H9 (cell line): ENCODE results near the gene FNDC1. TPM values are rescaled to one million over a fixed set of nuclear protein-coding genes. Genes with fewer than 3 reads are reported as not detected.

ENCODE experiments used
- DNase-seq: peaks from one replicate; pipeline ENCODE4 v3.0.0-alpha.2; 2017
- H2AFZ ChIP-seq: one replicate; pipeline ENCODE4 v1.6.1; 2013; ENCODE audit warnings: mild to moderate bottlenecking, low read length, control low read depth, moderate library complexity
- H2AK5ac ChIP-seq: 2 replicates; pipeline ENCODE4 v1.6.1; 2013; ENCODE audit warnings: low read length, control low read depth, mixed read lengths; ENCODE audit not compliant: insufficient read length
- H2BK120ac ChIP-seq: one replicate; pipeline ENCODE4 v1.6.1; 2013; ENCODE audit warnings: low read depth, mild to moderate bottlenecking, low read length, control low read depth, inconsistent platforms; ENCODE audit not compliant: poor library complexity, severe bottlenecking
- H2BK12ac ChIP-seq: 2 replicates; pipeline ENCODE4 v1.6.1; 2013; ENCODE audit warnings: low read length, control low read depth, mixed read lengths, low read depth; ENCODE audit not compliant: insufficient read length
- H2BK15ac ChIP-seq: 2 replicates; pipeline ENCODE4 v1.6.1; 2013; ENCODE audit warnings: low read depth, low read length, control low read depth
- H2BK20ac ChIP-seq: one replicate; pipeline ENCODE4 v1.6.1; 2013; ENCODE audit warnings: low read depth, mild to moderate bottlenecking, low read length, control low read depth, inconsistent platforms; ENCODE audit not compliant: poor library complexity, severe bottlenecking
- H2BK5ac ChIP-seq: 2 replicates; pipeline ENCODE4 v1.6.1; 2013; ENCODE audit warnings: low read length, control low read depth, mixed read lengths; ENCODE audit not compliant: insufficient read length
- H3K14ac ChIP-seq: 2 replicates; pipeline ENCODE4 v1.6.1; 2013; ENCODE audit warnings: low read length, control low read depth; ENCODE audit not compliant: insufficient read depth
- H3K18ac ChIP-seq: 2 replicates; pipeline ENCODE4 v1.6.1; 2013; ENCODE audit warnings: low read depth, mild to moderate bottlenecking, mixed read lengths, low read length, control low read depth; ENCODE audit not compliant: insufficient read length
- H3K23ac ChIP-seq: 2 replicates; pipeline ENCODE4 v1.6.1; 2013; ENCODE audit warnings: low read length, control low read depth, mixed read lengths, low read depth; ENCODE audit not compliant: insufficient read length
- H3K23me2 ChIP-seq: 2 replicates; pipeline ENCODE4 v1.6.1; 2013; ENCODE audit warnings: low read depth, mild to moderate bottlenecking, mixed read lengths, low read length, control low read depth; ENCODE audit not compliant: insufficient read length, poor library complexity, severe bottlenecking
- H3K27ac ChIP-seq: 2 replicates; pipeline ENCODE4 v1.5.1; 2013; ENCODE audit warnings: low read length, control low read depth, mixed read lengths, low read depth; ENCODE audit not compliant: insufficient read length
- H3K27me3 ChIP-seq: 2 replicates; pipeline ENCODE4 v1.6.1; 2013; ENCODE audit warnings: low read length, control low read depth, inconsistent platforms; ENCODE audit not compliant: insufficient read depth
- H3K4ac ChIP-seq: 2 replicates; pipeline ENCODE4 v1.6.1; 2013; ENCODE audit warnings: low read depth, mild to moderate bottlenecking, control low read depth, inconsistent platforms, low read length, moderate library complexity
- H3K4me1 ChIP-seq: 2 replicates; pipeline ENCODE4 v1.6.1; 2013; ENCODE audit warnings: low read length, control low read depth, inconsistent platforms; ENCODE audit not compliant: insufficient read depth
- H3K4me2 ChIP-seq: 2 replicates; pipeline ENCODE4 v1.6.1; 2013; ENCODE audit warnings: low read length, control low read depth, mixed read lengths; ENCODE audit not compliant: insufficient read length, insufficient read depth
- H3K56ac ChIP-seq: 2 replicates; pipeline ENCODE4 v1.6.1; 2013; ENCODE audit warnings: low read depth, mild to moderate bottlenecking, mixed read lengths, low read length, control low read depth; ENCODE audit not compliant: insufficient read length
- H3K79me1 ChIP-seq: 2 replicates; pipeline ENCODE4 v1.6.1; 2013; ENCODE audit warnings: low read depth, mild to moderate bottlenecking, moderate library complexity, low read length, control low read depth, inconsistent platforms; ENCODE audit not compliant: insufficient read depth, poor library complexity, severe bottlenecking
- H3K79me2 ChIP-seq: 2 replicates; pipeline ENCODE4 v1.6.1; 2013; ENCODE audit warnings: low read length, control low read depth, inconsistent platforms; ENCODE audit not compliant: insufficient read depth
- H3K9ac ChIP-seq: 2 replicates; pipeline ENCODE4 v1.6.1; 2013; ENCODE audit warnings: low read length, control low read depth, mixed read lengths; ENCODE audit not compliant: insufficient read length; ENCODE audit errors: extremely low read depth
- H3K9me3 ChIP-seq: one replicate; pipeline ENCODE4 v1.6.1; 2013; ENCODE audit warnings: low read depth, low read length, inconsistent platforms; ENCODE audit not compliant: control insufficient read depth
- H3T11ph ChIP-seq: one replicate; pipeline ENCODE4 v1.6.1; 2013; ENCODE audit warnings: mild to moderate bottlenecking, low read length, control low read depth, inconsistent platforms
- H4K20me1 ChIP-seq: one replicate; pipeline ENCODE4 v1.6.1; 2013; ENCODE audit not compliant: control insufficient read depth, insufficient read length, insufficient read depth
- H4K5ac ChIP-seq: 2 replicates; pipeline ENCODE4 v1.6.1; 2013; ENCODE audit warnings: low read depth, mild to moderate bottlenecking, mixed read lengths, low read length, control low read depth; ENCODE audit not compliant: insufficient read length
- H4K8ac ChIP-seq: replicated peaks from 2 replicates; pipeline ENCODE4 v1.6.1; 2013; ENCODE audit warnings: low read length, control low read depth, mixed read lengths, low read depth; ENCODE audit not compliant: insufficient read length
- H4K91ac ChIP-seq: 2 replicates; pipeline ENCODE4 v1.6.1; 2013; ENCODE audit warnings: low read depth, mild to moderate bottlenecking, moderate library complexity, mixed read lengths, low read length, control low read depth; ENCODE audit not compliant: insufficient read length
- H3K27ac Mint-ChIP-seq, 3 experiments: 2 replicates in 2 of 3; 3 replicates in 1 of 3; pipeline ENCODE4 v1.8.0; 2020 to 2021; ENCODE audit warnings: mixed read lengths in 3 of 3, mild to moderate bottlenecking in 1 of 3, moderate library complexity in 1 of 3
- H3K27me3 Mint-ChIP-seq: 2 replicates; pipeline ENCODE4 v1.8.0; 2021; ENCODE audit warnings: low read depth, mild to moderate bottlenecking, moderate library complexity, mixed read lengths
- H3K36me3 Mint-ChIP-seq, 3 experiments: 2 replicates in 2 of 3; 3 replicates in 1 of 3; pipeline ENCODE4 v1.8.0; 2020 to 2021; ENCODE audit warnings: low read depth in 3 of 3, mixed read lengths in 3 of 3; ENCODE audit not compliant: insufficient read depth in 1 of 3
- H3K4me1 Mint-ChIP-seq, 2 experiments: 2 replicates each; pipeline ENCODE4 v1.8.0; 2020; ENCODE audit warnings: mixed read lengths in 2 of 2
- H3K4me3 Mint-ChIP-seq, 2 experiments: 2 replicates in 1 of 2; 3 replicates in 1 of 2; pipeline ENCODE4 v1.8.0; 2020 to 2021; ENCODE audit warnings: mild to moderate bottlenecking in 2 of 2, mixed read lengths in 2 of 2, moderate library complexity in 1 of 2
- H3K9me3 Mint-ChIP-seq, 2 experiments: 2 replicates in 1 of 2; 3 replicates in 1 of 2; pipeline ENCODE4 v1.8.0; 2020; ENCODE audit warnings: mild to moderate bottlenecking in 2 of 2, mixed read lengths in 2 of 2, moderate library complexity in 1 of 2
- total RNA-seq: library from RNA; stranded (reverse); gene quantifications from 2 replicates; pipeline ENCODE4 v1.2.1, GENCODE V29; 2021
- TF ChIP-seq, protein P1 (sequence below): fragments of 200-600 bp; sonication (generic); conservative IDR thresholded peaks from 3 replicates; pipeline ENCODE4 v1.8.0; 2021; ENCODE audit warnings: antibody characterized with exemption, mild to moderate bottlenecking

FNDC1 gene
- total RNA-seq, 1 experiment from 2014 or later: 0.24 TPM

DNA sequence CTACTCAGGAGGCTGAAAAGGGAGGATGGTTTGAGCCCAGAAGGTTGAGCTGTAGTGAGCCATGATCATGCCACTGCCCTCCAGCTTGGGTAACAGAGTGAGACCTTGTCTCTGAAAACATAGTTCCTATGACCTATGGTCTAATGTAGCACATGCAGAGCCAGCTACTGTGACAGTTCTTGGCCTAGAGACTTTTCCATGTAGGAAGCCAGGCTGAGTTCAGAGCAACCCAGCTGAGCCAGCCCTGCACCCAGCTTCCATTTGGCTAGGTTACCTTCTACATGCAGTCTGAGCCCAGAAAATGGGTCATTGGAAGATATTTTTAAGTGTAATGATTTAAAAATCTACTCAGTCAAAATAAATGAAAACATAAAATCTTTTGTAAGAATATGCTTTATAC is 92.8 kb downstream of the FNDC1 start:
- Histone ChIP-seq H4K8ac (no peak overlapping the region), H3K14ac (no peak overlapping the region), H3K27ac (no peak overlapping the region), H4K91ac (no peak overlapping the region), H3K18ac (no peak overlapping the region), H2BK15ac (no peak overlapping the region), H2BK5ac (no peak overlapping the region), H2AK5ac (no peak overlapping the region), H3K79me2 (no peaks in the 10 kb centered on the region), H3K9me3 (no peaks in the 10 kb centered on the region), H3K4me1 (no peaks in the 10 kb centered on the region), H3K27me3 (no peaks in the 10 kb centered on the region), H3K4ac (no peak overlapping the region), H2BK12ac (no peak overlapping the region), H4K5ac (no peak overlapping the region), H3T11ph (no peak overlapping the region), H3K23me2 (no peaks in the 10 kb centered on the region), H3K9ac (no peak overlapping the region), H2BK20ac (no peak overlapping the region), H3K23ac (no peak overlapping the region), H4K20me1 (no peaks in the 10 kb centered on the region), H3K79me1 (no peaks in the 10 kb centered on the region), H2AFZ (no peak overlapping the region), H3K4me2 (no peak overlapping the region), H2BK120ac (no peak overlapping the region), H3K56ac (no peak overlapping the region)
- H3K4me3 Mint-ChIP-seq: no peak overlapping the region
- TF ChIP-seq, protein P1, sequence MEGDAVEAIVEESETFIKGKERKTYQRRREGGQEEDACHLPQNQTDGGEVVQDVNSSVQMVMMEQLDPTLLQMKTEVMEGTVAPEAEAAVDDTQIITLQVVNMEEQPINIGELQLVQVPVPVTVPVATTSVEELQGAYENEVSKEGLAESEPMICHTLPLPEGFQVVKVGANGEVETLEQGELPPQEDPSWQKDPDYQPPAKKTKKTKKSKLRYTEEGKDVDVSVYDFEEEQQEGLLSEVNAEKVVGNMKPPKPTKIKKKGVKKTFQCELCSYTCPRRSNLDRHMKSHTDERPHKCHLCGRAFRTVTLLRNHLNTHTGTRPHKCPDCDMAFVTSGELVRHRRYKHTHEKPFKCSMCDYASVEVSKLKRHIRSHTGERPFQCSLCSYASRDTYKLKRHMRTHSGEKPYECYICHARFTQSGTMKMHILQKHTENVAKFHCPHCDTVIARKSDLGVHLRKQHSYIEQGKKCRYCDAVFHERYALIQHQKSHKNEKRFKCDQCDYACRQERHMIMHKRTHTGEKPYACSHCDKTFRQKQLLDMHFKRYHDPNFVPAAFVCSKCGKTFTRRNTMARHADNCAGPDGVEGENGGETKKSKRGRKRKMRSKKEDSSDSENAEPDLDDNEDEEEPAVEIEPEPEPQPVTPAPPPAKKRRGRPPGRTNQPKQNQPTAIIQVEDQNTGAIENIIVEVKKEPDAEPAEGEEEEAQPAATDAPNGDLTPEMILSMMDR: no peak
- no peaks in the 10 kb centered on the region for H3K36me3 Mint-ChIP-seq
- no peak overlapping the region for H3K27ac Mint-ChIP-seq
- H3K9me3 Mint-ChIP-seq: peaks cover 0 to 21% of the 10 kb centered on the region in 2 experiments; a peak in 2 of 5 replicates
- no peaks in the 10 kb centered on the region for H3K4me1 Mint-ChIP-seq
- no peak for DNase-seq
- H3K27me3 Mint-ChIP-seq: peaks cover 2% of the 10 kb centered on the region
